HepG2 (cell line): ENCODE results near the gene GADD45G.

ENCODE experiments used
- CCAR2 ChIP-seq: fragments of 200-400 bp; formaldehyde crosslinking; optimal IDR thresholded peaks from 2 replicates; pipeline ENCODE3; 2018; ENCODE audit warnings: low read depth, mild to moderate bottlenecking, low read length, moderate library complexity
- FOXM1 ChIP-seq: sonication (generic); formaldehyde crosslinking; IDR thresholded peaks from 2 replicates; pipeline ENCODE4 v1.5.0; 2020; ENCODE audit warnings: missing genetic modification reagents
- SMYD3 ChIP-seq: sonication (generic); formaldehyde crosslinking; IDR thresholded peaks from 2 replicates; pipeline ENCODE4 v1.8.1; 2023; ENCODE audit warnings: mild to moderate bottlenecking, missing genetic modification reagents
- ZNF160 ChIP-seq: sonication (generic); formaldehyde crosslinking; IDR thresholded peaks from 2 replicates; pipeline ENCODE4 v1.8.0; 2022; ENCODE audit warnings: mild to moderate bottlenecking, inconsistent platforms, missing genetic modification reagents
- TF ChIP-seq, protein P1 (sequence below): sonication (generic); formaldehyde crosslinking; IDR thresholded peaks from 2 replicates; pipeline ENCODE4 v1.5.0; 2020; ENCODE audit warnings: mild to moderate bottlenecking, missing genetic modification reagents, moderate library complexity

DNA sequence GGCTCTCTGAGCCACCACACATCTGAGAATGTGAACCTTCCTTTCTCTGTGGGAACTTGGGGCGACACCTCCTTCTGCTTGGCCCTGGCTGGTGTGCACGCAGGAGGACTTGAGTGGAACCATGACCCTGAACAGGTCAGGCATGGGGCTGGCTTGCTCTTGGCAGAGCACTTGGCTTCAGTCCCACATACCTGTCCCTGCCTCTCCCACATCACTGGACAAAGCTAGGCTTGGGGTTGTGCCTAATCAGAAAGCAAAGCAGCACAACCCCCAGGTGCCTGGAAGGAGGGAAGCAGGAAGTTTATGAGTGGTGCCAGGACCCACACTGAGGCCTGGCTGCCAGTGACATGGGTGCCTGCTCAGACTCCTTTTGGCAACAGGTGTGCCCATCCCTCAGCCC, 13.2 kb downstream of the GADD45G start:
- TF ChIP-seq ZNF160 (CRISPR knock-in tag) (no peak), CCAR2 (no peak), FOXM1 (CRISPR knock-in tag) (no peak), SMYD3 (CRISPR knock-in tag) (no peak)
- TF ChIP-seq, protein P1, sequence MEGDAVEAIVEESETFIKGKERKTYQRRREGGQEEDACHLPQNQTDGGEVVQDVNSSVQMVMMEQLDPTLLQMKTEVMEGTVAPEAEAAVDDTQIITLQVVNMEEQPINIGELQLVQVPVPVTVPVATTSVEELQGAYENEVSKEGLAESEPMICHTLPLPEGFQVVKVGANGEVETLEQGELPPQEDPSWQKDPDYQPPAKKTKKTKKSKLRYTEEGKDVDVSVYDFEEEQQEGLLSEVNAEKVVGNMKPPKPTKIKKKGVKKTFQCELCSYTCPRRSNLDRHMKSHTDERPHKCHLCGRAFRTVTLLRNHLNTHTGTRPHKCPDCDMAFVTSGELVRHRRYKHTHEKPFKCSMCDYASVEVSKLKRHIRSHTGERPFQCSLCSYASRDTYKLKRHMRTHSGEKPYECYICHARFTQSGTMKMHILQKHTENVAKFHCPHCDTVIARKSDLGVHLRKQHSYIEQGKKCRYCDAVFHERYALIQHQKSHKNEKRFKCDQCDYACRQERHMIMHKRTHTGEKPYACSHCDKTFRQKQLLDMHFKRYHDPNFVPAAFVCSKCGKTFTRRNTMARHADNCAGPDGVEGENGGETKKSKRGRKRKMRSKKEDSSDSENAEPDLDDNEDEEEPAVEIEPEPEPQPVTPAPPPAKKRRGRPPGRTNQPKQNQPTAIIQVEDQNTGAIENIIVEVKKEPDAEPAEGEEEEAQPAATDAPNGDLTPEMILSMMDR (CRISPR knock-in tag), result no peak
